Suprapubic skin (tissue), 3 donors: ENCODE data around the gene ATG5.

ENCODE experiments used
- CTCF ChIP-seq, 2 donors: fragments of 200-600 bp in 1 of 2; fragments of 450-650 bp in 1 of 2; sonication (generic) in 1 of 2; IDR thresholded peaks; one replicate each; pipeline ENCODE4 v1.5.1; 2016 to 2019; ENCODE audit warnings: antibody characterized with exemption in 2 of 2, mild to moderate bottlenecking in 1 of 2, moderate library complexity in 1 of 2
- POLR2A ChIP-seq, 2 donors: fragments of 450-650 bp; IDR thresholded peaks; one replicate each; pipeline ENCODE4 v1.6.1; 2017; ENCODE audit warnings: antibody characterized with exemption in 2 of 2, mild to moderate bottlenecking in 2 of 2, moderate library complexity in 2 of 2

GRCh38 chr6:106290032-106290431, 35.5 kb downstream of the ATG5 start:
- TF ChIP-seq CTCF (IDR thresholded peaks at IDR 0.05) (no peak), POLR2A (IDR thresholded peaks at IDR 0.05) (no peak)
